Left ventricle myocardium inferior (tissue), 1 donor: ENCODE results near the gene THADA. TPM values are rescaled to one million over a fixed set of nuclear protein-coding genes. Genes with fewer than 3 reads are reported as not detected.

Experiments used
- DNase-seq: peaks from one replicate; pipeline ENCODE4 v3.0.0-alpha.2; 2020
- H3K27ac ChIP-seq: fragments of 200-600 bp; replicated peaks from 2 replicates; pipeline ENCODE4 v1.8.0; 2021
- H3K27me3 ChIP-seq: fragments of 200-600 bp; 2 replicates; pipeline ENCODE4 v1.8.0; 2021; ENCODE audit warnings: low read depth
- H3K36me3 ChIP-seq: fragments of 200-600 bp; 2 replicates; pipeline ENCODE4 v1.8.0; 2021
- H3K4me1 ChIP-seq: fragments of 200-600 bp; 2 replicates; pipeline ENCODE4 v1.8.0; 2021
- H3K4me3 ChIP-seq: fragments of 200-600 bp; 2 replicates; pipeline ENCODE4 v1.8.0; 2021; ENCODE audit warnings: mild to moderate bottlenecking, moderate library complexity
- H3K9me3 ChIP-seq: fragments of 200-600 bp; replicated peaks from 2 replicates; pipeline ENCODE4 v1.8.0; 2021
- CTCF ChIP-seq: fragments of 200-600 bp; IDR thresholded peaks from 2 replicates; pipeline ENCODE4 v1.8.0; 2021; ENCODE audit warnings: antibody characterized with exemption, mild to moderate bottlenecking, borderline replicate concordance
- intact Hi-C: fragments of 100-400 bp; cut with micrococcal nuclease; formaldehyde crosslinking; loops from one replicate; pipeline ENCODE4 v1.11.0; 2022
- total RNA-seq: library from RNA; stranded (reverse); fragmentation: NEBNext Ultra II Directional; extraction: Animal tissue kit (Norgen Biotek cat#: 25700); gene quantifications from one replicate; pipeline ENCODE4 v1.2.1, GENCODE V29; 2021
- donor health status: DM: no; HTN: yes; CAD: no; lungs with severe emphysema.

The THADA gene
- total RNA-seq, 1 donor from 2014 or later = 15.4 TPM

GRCh38 chr2:43315482-43315881 is 280.4 kb downstream of the THADA start:
- Histone ChIP-seq H3K9me3 (no peaks in the 10 kb centered on the region), H3K4me3 (no peak overlapping the region), H3K27ac (peak overlapping the region; percentile 76), H3K36me3 (no peaks in the 10 kb centered on the region), H3K27me3 (no peaks in the 10 kb centered on the region), H3K4me1 (peaks cover 28% of the 10 kb centered on the region)
- intact Hi-C loops = no loop called here
- DNase-seq = no peak
- no peak for TF ChIP-seq CTCF

- peaks cover 28% of the 10 kb centered on the region for H3K4me1 ChIP-seq
- H3K9me3 ChIP-seq = no peaks in the 10 kb centered on the region
- intact Hi-C loops = no loop called here
- no peak for TF ChIP-seq CTCF
- H3K27me3 ChIP-seq = no peaks in the 10 kb centered on the region
- H3K4me3 ChIP-seq = no peak overlapping the region
- no peak for DNase-seq
- H3K36me3 ChIP-seq = no peaks in the 10 kb centered on the region
- H3K27ac ChIP-seq = peak overlapping the region; percentile 76
Measured at GRCh38 chr2:43314299-43314927, 281.4 kb downstream of the THADA start.

GRCh38 chr2:43313642-43314017 is 282.2 kb downstream of the THADA start:
- intact Hi-C loops = no loop called here

GRCh38 chr2:43312755-43313641 is 282.8 kb downstream of the THADA start:
- H3K9me3 ChIP-seq = no peaks in the 10 kb centered on the region
- DNase-seq = no peak
- H3K27ac ChIP-seq = peak overlapping the region; percentile 76
- TF ChIP-seq CTCF = no peak
- peaks cover 28% of the 10 kb centered on the region for H3K4me1 ChIP-seq
- no peaks in the 10 kb centered on the region for H3K27me3 ChIP-seq
- intact Hi-C loops = no loop called here
- no peaks in the 10 kb centered on the region for H3K36me3 ChIP-seq
- H3K4me3 ChIP-seq = no peak overlapping the region

More at GRCh38 chr2:43313642-43314017, 282.2 kb downstream of the THADA start:
- DNase-seq = no peak
- H3K4me3 ChIP-seq = no peak overlapping the region
- peak overlapping the region; percentile 76 for H3K27ac ChIP-seq
- no peaks in the 10 kb centered on the region for H3K27me3 ChIP-seq
- H3K9me3 ChIP-seq = no peaks in the 10 kb centered on the region
- peaks cover 28% of the 10 kb centered on the region for H3K4me1 ChIP-seq
- no peak for TF ChIP-seq CTCF
- no peaks in the 10 kb centered on the region for H3K36me3 ChIP-seq

- intact Hi-C loops = no loop called here
- Histone ChIP-seq H3K27me3 (no peaks in the 10 kb centered on the region), H3K36me3 (no peaks in the 10 kb centered on the region), H3K4me1 (peaks cover 40% of the 10 kb centered on the region), H3K27ac (peak overlapping the region; percentile 76), H3K9me3 (no peaks in the 10 kb centered on the region), H3K4me3 (no peak overlapping the region)
- no peak for TF ChIP-seq CTCF
- DNase-seq = no peak
Measured at GRCh38 chr2:43311276-43311675, 284.6 kb downstream of the THADA start.
